Measurements from ENCODE around the gene MATCAP1. TPM values are rescaled to one million over a fixed set of nuclear protein-coding genes. Genes with fewer than 3 reads are reported as not detected.

The MATCAP1 gene
- total and polyA plus RNA-seq, 2 of the 13 experiments (the other 11 are each of a cell fraction or from before 2014, with no cell fraction given) = 11.2 to 24.5 TPM

DNA sequence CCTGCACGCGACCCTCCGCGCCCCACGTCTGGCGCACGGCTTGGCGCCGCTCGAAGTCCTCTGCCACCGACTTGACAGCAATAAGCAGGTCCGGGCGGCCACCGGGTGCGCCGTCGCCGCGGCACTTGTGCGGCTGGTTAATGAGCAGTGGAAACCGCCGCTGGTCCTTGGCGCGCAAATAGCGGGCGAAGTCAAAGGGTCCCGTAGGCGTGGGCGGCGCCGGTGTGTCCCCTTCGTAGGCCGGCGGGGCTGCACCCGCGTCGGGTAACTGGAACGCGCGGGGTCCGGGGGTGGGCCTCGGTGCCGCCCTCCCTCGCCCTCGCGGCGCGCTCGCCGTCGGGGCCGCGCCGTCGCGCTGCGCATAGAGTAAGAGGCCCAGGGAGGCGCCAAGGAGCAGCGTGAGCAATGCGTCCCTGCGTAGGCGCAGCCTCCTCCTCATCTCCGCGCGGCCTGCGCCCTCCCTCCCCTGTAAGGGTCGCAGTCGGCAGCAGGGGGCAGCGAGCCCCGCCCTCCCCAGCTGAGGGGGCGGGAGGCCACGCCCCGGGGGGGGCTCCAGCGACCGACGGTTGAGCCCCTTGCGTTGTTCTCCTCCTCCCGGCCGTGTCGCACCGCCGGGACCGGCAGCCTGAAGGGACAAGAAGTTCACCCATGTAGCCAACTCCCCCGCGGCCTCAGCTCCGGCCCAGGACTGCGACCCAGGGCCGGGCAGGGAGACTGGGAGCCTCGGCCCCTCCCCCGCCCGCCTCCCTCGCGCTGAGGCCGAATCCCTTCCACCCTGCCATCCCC is 33.5 kb downstream of the MATCAP1 start (continued):
- TF ChIP-seq HNRNPK (IDR thresholded peaks at IDR 0.05; ENCODE audit: low read depth, low read length, poor library complexity, severe bottlenecking) = peak; percentile 79
- TF ChIP-seq ZNF367 (CRISPR knock-in tag; IDR thresholded peaks at IDR 0.05; ENCODE audit: borderline replicate concordance) = no peak
- no peak for TF ChIP-seq ZNF382 (CRISPR knock-in tag; IDR thresholded peaks at IDR 0.05; ENCODE audit: borderline replicate concordance)
- no peak for TF ChIP-seq U2AF1 (optimal IDR thresholded peaks at IDR 0.05; ENCODE audit: low read depth, low read length)
- TF ChIP-seq PITX1 (CRISPR knock-in tag; IDR thresholded peaks at IDR 0.05) = no peak
- TF ChIP-seq ZNF737 (CRISPR knock-in tag; IDR thresholded peaks at IDR 0.05; ENCODE audit: borderline replicate concordance) = no peak
- TF ChIP-seq, protein P1, sequence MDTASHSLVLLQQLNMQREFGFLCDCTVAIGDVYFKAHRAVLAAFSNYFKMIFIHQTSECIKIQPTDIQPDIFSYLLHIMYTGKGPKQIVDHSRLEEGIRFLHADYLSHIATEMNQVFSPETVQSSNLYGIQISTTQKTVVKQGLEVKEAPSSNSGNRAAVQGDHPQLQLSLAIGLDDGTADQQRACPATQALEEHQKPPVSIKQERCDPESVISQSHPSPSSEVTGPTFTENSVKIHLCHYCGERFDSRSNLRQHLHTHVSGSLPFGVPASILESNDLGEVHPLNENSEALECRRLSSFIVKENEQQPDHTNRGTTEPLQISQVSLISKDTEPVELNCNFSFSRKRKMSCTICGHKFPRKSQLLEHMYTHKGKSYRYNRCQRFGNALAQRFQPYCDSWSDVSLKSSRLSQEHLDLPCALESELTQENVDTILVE (CRISPR knock-in tag; IDR thresholded peaks at IDR 0.05) = no peak
- TF ChIP-seq PPARG (CRISPR knock-in tag; conservative IDR thresholded peaks at IDR 0.05) = no peak
- no peak for TF ChIP-seq SIN3B (IDR thresholded peaks at IDR 0.05; ENCODE audit: low read length)
- no peak for TF ChIP-seq ZBTB34 (CRISPR knock-in tag; IDR thresholded peaks at IDR 0.05)
- TF ChIP-seq KMT2B (CRISPR knock-in tag; IDR thresholded peaks at IDR 0.05) = no peak
- TF ChIP-seq NFE2L1 (CRISPR knock-in tag; IDR thresholded peaks at IDR 0.05; ENCODE audit: borderline replicate concordance) = no peak
- TF ChIP-seq STAT6 (CRISPR knock-in tag; IDR thresholded peaks at IDR 0.05; ENCODE audit: borderline replicate concordance) = no peak
- no peak for TF ChIP-seq SP4 (CRISPR knock-in tag; IDR thresholded peaks at IDR 0.05)
- TF ChIP-seq AGO2 (optimal IDR thresholded peaks at IDR 0.05; ENCODE audit: low read depth, low read length) = peak; percentile 85
- TF ChIP-seq HIVEP1 (CRISPR knock-in tag; IDR thresholded peaks at IDR 0.05) = peak; percentile 67
- TF ChIP-seq TRAFD1 (CRISPR knock-in tag; IDR thresholded peaks at IDR 0.05; ENCODE audit: borderline replicate concordance) = no peak
- peak; percentile 59 for TF ChIP-seq RBFOX2 (IDR thresholded peaks at IDR 0.05; ENCODE audit: low read depth, low read length)
- TF ChIP-seq, protein P2, sequence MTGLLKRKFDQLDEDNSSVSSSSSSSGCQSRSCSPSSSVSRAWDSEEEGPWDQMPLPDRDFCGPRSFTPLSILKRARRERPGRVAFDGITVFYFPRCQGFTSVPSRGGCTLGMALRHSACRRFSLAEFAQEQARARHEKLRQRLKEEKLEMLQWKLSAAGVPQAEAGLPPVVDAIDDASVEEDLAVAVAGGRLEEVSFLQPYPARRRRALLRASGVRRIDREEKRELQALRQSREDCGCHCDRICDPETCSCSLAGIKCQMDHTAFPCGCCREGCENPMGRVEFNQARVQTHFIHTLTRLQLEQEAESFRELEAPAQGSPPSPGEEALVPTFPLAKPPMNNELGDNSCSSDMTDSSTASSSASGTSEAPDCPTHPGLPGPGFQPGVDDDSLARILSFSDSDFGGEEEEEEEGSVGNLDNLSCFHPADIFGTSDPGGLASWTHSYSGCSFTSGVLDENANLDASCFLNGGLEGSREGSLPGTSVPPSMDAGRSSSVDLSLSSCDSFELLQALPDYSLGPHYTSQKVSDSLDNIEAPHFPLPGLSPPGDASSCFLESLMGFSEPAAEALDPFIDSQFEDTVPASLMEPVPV (CRISPR knock-in tag; IDR thresholded peaks at IDR 0.05) = no peak
- TF ChIP-seq ZNF75D (CRISPR knock-in tag; IDR thresholded peaks at IDR 0.05; ENCODE audit: borderline replicate concordance) = no peak
- no peak for TF ChIP-seq GATAD2A (CRISPR knock-in tag; IDR thresholded peaks at IDR 0.05)
- TF ChIP-seq SMARCE1 (IDR thresholded peaks at IDR 0.05; ENCODE audit: borderline replicate concordance) = no peak

Data from HepG2 (cell line).